Hepatocyte (in vitro differentiated cells): ENCODE results near the gene CRLF3.

Source experiments
- EZH2 ChIP-seq: fragments of 200-600 bp; sonication (generic); IDR thresholded peaks from 2 replicates; pipeline ENCODE4 v1.6.1; 2016; ENCODE audit warnings: antibody characterized with exemption, mild to moderate bottlenecking, borderline replicate concordance
- EZH2phosphoT487 ChIP-seq: fragments of 200-600 bp; sonication (generic); IDR thresholded peaks from one replicate; pipeline ENCODE4 v1.6.1; 2018; ENCODE audit warnings: antibody characterized with exemption, mild to moderate bottlenecking, low read depth, moderate library complexity; ENCODE audit not compliant: unreplicated experiment, severe bottlenecking
- TF ChIP-seq, protein P1 (sequence below): fragments of 200-600 bp; sonication (generic); IDR thresholded peaks from 2 replicates; pipeline ENCODE4 v1.5.1; 2016; ENCODE audit warnings: antibody characterized with exemption, mild to moderate bottlenecking; ENCODE audit not compliant: poor library complexity

DNA sequence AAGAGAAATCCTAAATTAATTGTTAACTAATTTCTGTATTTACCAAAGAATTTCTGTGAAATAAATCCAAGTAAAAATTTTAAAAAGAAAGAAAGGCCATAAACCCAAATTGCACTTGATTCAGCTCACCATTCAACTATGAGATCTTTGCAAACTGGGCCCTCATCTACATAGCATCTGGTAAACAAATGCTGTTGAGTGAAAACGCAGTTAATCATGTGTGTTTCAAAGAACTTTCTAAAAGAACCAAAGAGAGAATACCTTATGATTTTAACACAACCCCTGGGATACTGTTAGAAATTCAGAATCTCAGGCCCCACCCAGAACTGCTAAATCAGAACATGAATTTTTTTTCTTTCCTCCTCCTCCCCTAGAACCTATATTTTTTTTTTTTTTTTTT, 16.6 kb downstream of the CRLF3 start:
- TF ChIP-seq, protein P1, sequence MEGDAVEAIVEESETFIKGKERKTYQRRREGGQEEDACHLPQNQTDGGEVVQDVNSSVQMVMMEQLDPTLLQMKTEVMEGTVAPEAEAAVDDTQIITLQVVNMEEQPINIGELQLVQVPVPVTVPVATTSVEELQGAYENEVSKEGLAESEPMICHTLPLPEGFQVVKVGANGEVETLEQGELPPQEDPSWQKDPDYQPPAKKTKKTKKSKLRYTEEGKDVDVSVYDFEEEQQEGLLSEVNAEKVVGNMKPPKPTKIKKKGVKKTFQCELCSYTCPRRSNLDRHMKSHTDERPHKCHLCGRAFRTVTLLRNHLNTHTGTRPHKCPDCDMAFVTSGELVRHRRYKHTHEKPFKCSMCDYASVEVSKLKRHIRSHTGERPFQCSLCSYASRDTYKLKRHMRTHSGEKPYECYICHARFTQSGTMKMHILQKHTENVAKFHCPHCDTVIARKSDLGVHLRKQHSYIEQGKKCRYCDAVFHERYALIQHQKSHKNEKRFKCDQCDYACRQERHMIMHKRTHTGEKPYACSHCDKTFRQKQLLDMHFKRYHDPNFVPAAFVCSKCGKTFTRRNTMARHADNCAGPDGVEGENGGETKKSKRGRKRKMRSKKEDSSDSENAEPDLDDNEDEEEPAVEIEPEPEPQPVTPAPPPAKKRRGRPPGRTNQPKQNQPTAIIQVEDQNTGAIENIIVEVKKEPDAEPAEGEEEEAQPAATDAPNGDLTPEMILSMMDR: no peak
- TF ChIP-seq EZH2phosphoT487 (no peak), EZH2 (no peak)
